HG03432 (cell line): ENCODE measurements around the gene CASP2.

Experiments
- ATAC-seq: cut with Tn5 transposase; IDR thresholded peaks from one replicate; pipeline ENCODE4 v1.9.1; 2021; ENCODE audit warnings: mild to moderate bottlenecking, moderate library complexity; ENCODE audit not compliant: unreplicated experiment

The CASP2 gene

GRCh38 chr7:143325240-143325639 is 37.1 kb downstream of the CASP2 start:
- peak; percentile 59 for ATAC-seq

- ATAC-seq = peak; percentile 59
Measured at GRCh38 chr7:143327903-143328302, 39.8 kb downstream of the CASP2 start.

- no peak for ATAC-seq
Measured at GRCh38 chr7:143329471-143330170, 41.5 kb downstream of the CASP2 start.

- ATAC-seq = no peak
Measured at GRCh38 chr7:143331179-143331801, 43.1 kb downstream of the CASP2 start.

- no peak for ATAC-seq
Measured at GRCh38 chr7:143334244-143334643, 46.1 kb downstream of the CASP2 start.

GRCh38 chr7:143337216-143337615 is 49.1 kb downstream of the CASP2 start:
- no peak for ATAC-seq

GRCh38 chr7:143341842-143342241 is 53.7 kb downstream of the CASP2 start:
- no peak for ATAC-seq

- ATAC-seq = no peak
Measured at GRCh38 chr7:143343596-143343995, 55.4 kb downstream of the CASP2 start.

GRCh38 chr7:143345428-143345900 is 57.3 kb downstream of the CASP2 start:
- ATAC-seq = peak; percentile 59

- no peak for ATAC-seq
Measured at GRCh38 chr7:143346018-143346417, 57.9 kb downstream of the CASP2 start.

- no peak for ATAC-seq
Measured at GRCh38 chr7:143347950-143348349, 59.8 kb downstream of the CASP2 start.

GRCh38 chr7:143351060-143351459 is 62.9 kb downstream of the CASP2 start:
- no peak for ATAC-seq

- ATAC-seq = no peak
Measured at GRCh38 chr7:143351574-143351973, 63.4 kb downstream of the CASP2 start.

GRCh38 chr7:143352531-143353002 is 64.4 kb downstream of the CASP2 start:
- ATAC-seq = no peak

- no peak for ATAC-seq
Measured at GRCh38 chr7:143354376-143354775, 66.2 kb downstream of the CASP2 start.

GRCh38 chr7:143354965-143355364 is 66.8 kb downstream of the CASP2 start:
- ATAC-seq = no peak

GRCh38 chr7:143355450-143356385 is 67.6 kb downstream of the CASP2 start:
- ATAC-seq = no peak

- no peak for ATAC-seq
Measured at GRCh38 chr7:143356414-143357050, 68.4 kb downstream of the CASP2 start.
